PC-9 (cell line): ENCODE measurements around the gene SETBP1.

Source experiments
- CTCF ChIP-seq: fragments of 200-600 bp; sonication (generic); conservative IDR thresholded peaks from 2 replicates; pipeline ENCODE4 v1.6.1; 2017; ENCODE audit warnings: mixed run types, antibody characterized with exemption, mild to moderate bottlenecking, moderate library complexity
- EZH2 ChIP-seq: fragments of 200-600 bp; sonication (generic); IDR thresholded peaks from 2 replicates; pipeline ENCODE4 v1.8.0; 2017; ENCODE audit warnings: antibody characterized with exemption, low read depth

- TF ChIP-seq CTCF: no peak
- no peak for TF ChIP-seq EZH2
Measured at GRCh38 chr18:44918142-44918476, 237.4 kb downstream of the SETBP1 start.
